Hepatocyte (in vitro differentiated cells): ENCODE results near the gene FZR1. TPM values are rescaled to one million over a fixed set of nuclear protein-coding genes. Genes with fewer than 3 reads are reported as not detected.
A peak's percentile ranks its signal among the peaks of the same experiment; 100 is the strongest.

ENCODE experiments used
- DNase-seq: peaks from one replicate; pipeline ENCODE4 v3.0.0-alpha.2; 2016; ENCODE audit warnings: low spot score
- H2AFZ ChIP-seq: fragments of 200-600 bp; sonication (generic); 2 replicates; pipeline ENCODE4 v1.6.0; 2016; ENCODE audit warnings: antibody characterized with exemption, mild to moderate bottlenecking
- H3K27ac ChIP-seq: fragments of 200-600 bp; sonication (generic); 2 replicates; pipeline ENCODE4 v1.5.1; 2016; ENCODE audit warnings: mild to moderate bottlenecking
- H3K27me3 ChIP-seq: fragments of 200-600 bp; sonication (generic); 2 replicates; pipeline ENCODE4 v1.6.1; 2016
- H3K36me3 ChIP-seq: fragments of 200-600 bp; sonication (generic); replicated peaks from 2 replicates; pipeline ENCODE4 v1.5.1; 2016; ENCODE audit warnings: low read depth; ENCODE audit not compliant: insufficient read depth
- H3K4me1 ChIP-seq: fragments of 200-600 bp; sonication (generic); 2 replicates; pipeline ENCODE4 v1.5.1; 2016; ENCODE audit warnings: mild to moderate bottlenecking, moderate library complexity; ENCODE audit not compliant: insufficient read depth
- H3K4me2 ChIP-seq: fragments of 200-600 bp; sonication (generic); 2 replicates; pipeline ENCODE4 v1.6.0; 2016
- H3K4me3 ChIP-seq: fragments of 200-600 bp; sonication (generic); 2 replicates; pipeline ENCODE4 v1.5.1; 2016; ENCODE audit warnings: mild to moderate bottlenecking
- H3K79me2 ChIP-seq: fragments of 200-600 bp; sonication (generic); 2 replicates; pipeline ENCODE4 v1.6.0; 2017; ENCODE audit warnings: mild to moderate bottlenecking
- H3K9me2 ChIP-seq: fragments of 200-600 bp; sonication (generic); replicated peaks from 2 replicates; pipeline ENCODE4 v1.6.0; 2017; ENCODE audit warnings: mild to moderate bottlenecking; ENCODE audit not compliant: insufficient read depth
- H3K9me3 ChIP-seq: fragments of 200-600 bp; sonication (generic); 2 replicates; pipeline ENCODE4 v1.5.1; 2016; ENCODE audit warnings: low read depth, mild to moderate bottlenecking
- H4K20me1 ChIP-seq: fragments of 200-600 bp; sonication (generic); 2 replicates; pipeline ENCODE4 v1.6.0; 2016; ENCODE audit warnings: mild to moderate bottlenecking; ENCODE audit not compliant: insufficient read depth, poor library complexity, severe bottlenecking
- EZH2 ChIP-seq: fragments of 200-600 bp; sonication (generic); IDR thresholded peaks from 2 replicates; pipeline ENCODE4 v1.6.1; 2016; ENCODE audit warnings: antibody characterized with exemption, mild to moderate bottlenecking, borderline replicate concordance
- EZH2phosphoT487 ChIP-seq: fragments of 200-600 bp; sonication (generic); IDR thresholded peaks from one replicate; pipeline ENCODE4 v1.6.1; 2018; ENCODE audit warnings: antibody characterized with exemption, mild to moderate bottlenecking, low read depth, moderate library complexity; ENCODE audit not compliant: unreplicated experiment, severe bottlenecking
- WGBS: methylation state at CpG from one replicate; pipeline ENCODE4 v1.1.6; 2016; ENCODE audit warnings: low lambda C conversion rate; ENCODE audit errors: missing lambda C conversion rate; 5-methylcytosine and 5-hydroxymethylcytosine counted together
- polyA plus RNA-seq: library from polyadenylated mRNA; unstranded; fragments of >200 nt; fragmentation: Nextera tagmentation; extraction: Ambion mirVana; gene quantifications from 2 replicates; pipeline ENCODE4 v1.2.1, GENCODE V29; 2016
- total RNA-seq: library from RNA; depleted of rRNA; stranded (reverse); fragments of >200 nt; gene quantifications from 2 replicates; pipeline ENCODE4 v1.2.3, GENCODE V29; 2014
- TF ChIP-seq, protein P1 (sequence below): fragments of 200-600 bp; sonication (generic); IDR thresholded peaks from 2 replicates; pipeline ENCODE4 v1.5.1; 2016; ENCODE audit warnings: antibody characterized with exemption, mild to moderate bottlenecking; ENCODE audit not compliant: poor library complexity

Gene FZR1
- total and polyA plus RNA-seq, 2 experiments from 2014 or later = 32.1 to 51.0 TPM

DNA sequence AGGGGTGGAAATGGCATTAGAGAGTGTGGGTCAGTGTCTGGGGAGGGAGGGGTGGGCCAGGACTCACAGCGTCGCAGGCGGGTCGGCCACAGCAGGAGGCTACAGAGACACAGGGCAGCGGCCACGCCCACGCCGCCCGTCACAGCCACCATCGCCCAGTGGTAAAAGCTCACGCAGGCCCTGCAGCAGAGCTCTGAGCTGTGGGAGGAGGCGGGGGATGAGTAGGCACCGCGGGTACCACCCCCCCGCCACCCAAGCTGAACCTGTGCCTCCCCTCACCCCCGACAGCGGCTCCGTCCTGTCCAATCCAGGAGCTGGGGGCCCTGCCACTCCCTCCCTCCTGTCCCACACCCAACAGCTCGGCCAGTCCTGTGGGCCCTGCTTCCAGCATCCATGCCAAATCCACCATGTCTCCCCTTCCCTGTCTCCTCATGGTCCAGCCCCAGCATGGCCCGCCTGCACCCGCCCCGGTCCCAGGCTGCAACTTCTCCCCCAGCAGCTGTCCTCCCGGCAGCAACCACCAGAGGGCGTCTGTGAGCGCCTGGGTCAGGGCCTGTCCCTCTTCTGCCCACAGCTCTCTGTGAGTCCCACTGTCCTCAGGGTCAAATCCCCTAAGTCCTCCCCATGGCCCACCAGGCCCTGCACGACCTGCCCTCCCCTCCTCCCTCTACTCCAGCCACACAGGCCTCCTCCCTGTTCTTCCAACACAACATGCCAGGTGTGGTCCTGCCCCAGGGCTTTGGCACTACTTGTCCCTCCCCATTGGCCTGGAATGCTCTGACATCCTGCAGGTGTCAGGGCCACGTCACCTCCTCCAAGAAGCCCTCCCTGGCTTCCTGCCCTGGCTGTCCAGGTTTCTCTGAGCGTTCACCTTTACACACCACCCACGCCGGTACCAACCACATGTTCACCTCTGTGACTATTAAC lies 38.9 kb downstream of the FZR1 start:
- no peaks in the 10 kb centered on the region for H3K4me1 ChIP-seq
- no peak overlapping the region for H3K4me3 ChIP-seq
- no peaks in the 10 kb centered on the region for H3K36me3 ChIP-seq
- no peak overlapping the region for H2AFZ ChIP-seq
- no peaks in the 10 kb centered on the region for H3K27me3 ChIP-seq
- no peak overlapping the region for H3K27ac ChIP-seq
- no peaks in the 10 kb centered on the region for H3K9me2 ChIP-seq
- H3K4me2 ChIP-seq = no peak overlapping the region
- peak; percentile 58 for DNase-seq
- no peaks in the 10 kb centered on the region for H4K20me1 ChIP-seq
- TF ChIP-seq EZH2phosphoT487 (no peak), EZH2 (no peak)
- TF ChIP-seq, protein P1, sequence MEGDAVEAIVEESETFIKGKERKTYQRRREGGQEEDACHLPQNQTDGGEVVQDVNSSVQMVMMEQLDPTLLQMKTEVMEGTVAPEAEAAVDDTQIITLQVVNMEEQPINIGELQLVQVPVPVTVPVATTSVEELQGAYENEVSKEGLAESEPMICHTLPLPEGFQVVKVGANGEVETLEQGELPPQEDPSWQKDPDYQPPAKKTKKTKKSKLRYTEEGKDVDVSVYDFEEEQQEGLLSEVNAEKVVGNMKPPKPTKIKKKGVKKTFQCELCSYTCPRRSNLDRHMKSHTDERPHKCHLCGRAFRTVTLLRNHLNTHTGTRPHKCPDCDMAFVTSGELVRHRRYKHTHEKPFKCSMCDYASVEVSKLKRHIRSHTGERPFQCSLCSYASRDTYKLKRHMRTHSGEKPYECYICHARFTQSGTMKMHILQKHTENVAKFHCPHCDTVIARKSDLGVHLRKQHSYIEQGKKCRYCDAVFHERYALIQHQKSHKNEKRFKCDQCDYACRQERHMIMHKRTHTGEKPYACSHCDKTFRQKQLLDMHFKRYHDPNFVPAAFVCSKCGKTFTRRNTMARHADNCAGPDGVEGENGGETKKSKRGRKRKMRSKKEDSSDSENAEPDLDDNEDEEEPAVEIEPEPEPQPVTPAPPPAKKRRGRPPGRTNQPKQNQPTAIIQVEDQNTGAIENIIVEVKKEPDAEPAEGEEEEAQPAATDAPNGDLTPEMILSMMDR = peak; percentile 85
- no peaks in the 10 kb centered on the region for H3K9me3 ChIP-seq
- H3K79me2 ChIP-seq = no peaks in the 10 kb centered on the region
- 62% methylated on average over 17 of the region's 30 CpGs for WGBS

DNA sequence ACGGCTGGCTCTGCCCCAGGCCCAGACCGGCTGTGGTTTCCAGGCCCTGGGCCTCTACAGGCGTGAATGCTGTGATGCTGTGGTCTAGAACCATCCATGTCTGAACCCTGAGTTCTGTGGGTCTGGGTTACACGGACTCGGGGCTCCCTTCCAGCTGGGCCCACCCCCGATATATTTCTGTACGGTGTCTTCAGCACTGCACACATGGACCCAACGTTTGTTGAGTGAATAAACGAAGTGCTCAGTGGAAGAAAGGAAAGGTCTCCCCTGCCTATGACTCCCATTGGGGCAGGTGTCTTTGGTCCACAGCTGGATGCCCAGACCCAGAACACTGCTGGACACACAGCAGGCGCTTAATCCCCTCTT lies 39.5 kb downstream of the FZR1 start:
- H3K9me2 ChIP-seq = no peaks in the 10 kb centered on the region
- no peaks in the 10 kb centered on the region for H4K20me1 ChIP-seq
- no peaks in the 10 kb centered on the region for H3K4me1 ChIP-seq
- H3K4me2 ChIP-seq = no peak overlapping the region
- H2AFZ ChIP-seq = no peak overlapping the region
- TF ChIP-seq, protein P1 = no peak
- TF ChIP-seq EZH2 = no peak
- TF ChIP-seq EZH2phosphoT487 = no peak
- H3K27ac ChIP-seq = no peak overlapping the region
- H3K9me3 ChIP-seq = no peaks in the 10 kb centered on the region
- no peaks in the 10 kb centered on the region for H3K79me2 ChIP-seq
- H3K27me3 ChIP-seq = no peaks in the 10 kb centered on the region
- no peaks in the 10 kb centered on the region for H3K36me3 ChIP-seq
- no peak overlapping the region for H3K4me3 ChIP-seq
- DNase-seq = no peak
- 89% methylated on average over 10 of the region's 10 CpGs for WGBS

DNA sequence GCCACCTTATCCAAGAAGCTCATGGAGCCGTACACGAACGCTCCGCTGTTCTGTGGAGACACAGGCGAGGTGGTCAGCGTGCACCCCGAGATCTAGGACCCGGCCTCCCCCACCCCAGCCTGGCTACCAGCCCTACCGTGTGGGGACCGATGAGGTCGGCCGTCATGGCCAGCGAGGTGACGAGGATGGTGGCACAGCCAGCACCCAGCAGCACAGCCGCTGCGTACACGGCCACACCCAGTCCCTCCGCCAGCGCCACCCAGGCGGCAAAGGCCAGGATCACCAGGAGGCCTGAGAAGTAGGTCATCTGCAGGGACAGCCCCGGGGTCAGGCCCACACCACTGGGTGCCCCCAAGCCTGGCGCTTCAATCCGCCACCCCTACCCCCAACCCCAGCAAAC lies 40.0 kb downstream of the FZR1 start:
- WGBS = 93% methylated on average over 22 of the region's 23 CpGs

More for the DNA sequence above, 40.0 kb downstream of the FZR1 start:
- H3K9me2 ChIP-seq = no peaks in the 10 kb centered on the region
- no peaks in the 10 kb centered on the region for H3K36me3 ChIP-seq
- no peaks in the 10 kb centered on the region for H3K27me3 ChIP-seq
- no peak overlapping the region for H2AFZ ChIP-seq
- no peak overlapping the region for H3K4me3 ChIP-seq
- H4K20me1 ChIP-seq = no peaks in the 10 kb centered on the region
- no peaks in the 10 kb centered on the region for H3K9me3 ChIP-seq
- TF ChIP-seq, protein P1 = no peak
- TF ChIP-seq EZH2 = no peak
- TF ChIP-seq EZH2phosphoT487 = no peak
- no peak overlapping the region for H3K27ac ChIP-seq
- DNase-seq = no peak
- H3K4me2 ChIP-seq = no peak overlapping the region
- no peaks in the 10 kb centered on the region for H3K4me1 ChIP-seq
- no peaks in the 10 kb centered on the region for H3K79me2 ChIP-seq
